K562 (cell line): Measurements from ENCODE around the gene LEAP2. TPM values are rescaled to one million over a fixed set of nuclear protein-coding genes. Genes with fewer than 3 reads are reported as not detected.

ENCODE experiments used
- MYNN ChIP-seq, 2 experiments: sonication (generic); formaldehyde crosslinking in 1 of 2; IDR thresholded peaks; 2 replicates each; pipeline versions ENCODE4 v1.5.0 to v1.6.1; 2016 to 2020; ENCODE audit warnings: antibody characterized with exemption in 1 of 2, missing genetic modification reagents in 1 of 2
- NR2C2 ChIP-seq, 2 experiments: fragments of 200-800 bp in 1 of 2; sonication (Bioruptor generic) in 1 of 2; sonication (generic) in 1 of 2; formaldehyde crosslinking in 1 of 2; IDR thresholded peaks; 2 replicates each; pipeline versions ENCODE4 v1.6.1 to v1.8.0; 2016 to 2022; ENCODE audit warnings: mild to moderate bottlenecking in 1 of 2, missing compliant biosample characterization in 1 of 2, missing genetic modification characterization in 1 of 2, missing genetic modification reagents in 1 of 2
- SMAD4 ChIP-seq: fragments of 250-450 bp; sonication (Bioruptor Pico); conservative IDR thresholded peaks from 2 replicates; pipeline ENCODE4 v1.8.0; 2021; ENCODE audit warnings: inconsistent platforms, mild to moderate bottlenecking, moderate library complexity
- YY1 ChIP-seq, 3 experiments: IDR thresholded peaks; 2 replicates each; pipeline ENCODE4 v1.6.1; 2011; ENCODE audit warnings: low read length in 2 of 3, mild to moderate bottlenecking in 2 of 3, moderate library complexity in 2 of 3, borderline replicate concordance in 1 of 3, control low read depth in 1 of 3, low read depth in 1 of 3; ENCODE audit not compliant: insufficient read depth in 3 of 3, insufficient replicate concordance in 2 of 3, control insufficient read depth in 1 of 3, insufficient read length in 1 of 3; ENCODE audit errors: extremely low read depth in 1 of 3
- ZFX ChIP-seq: sonication (generic); formaldehyde crosslinking; IDR thresholded peaks from 2 replicates; pipeline ENCODE4 v1.8.0; 2022; ENCODE audit warnings: mild to moderate bottlenecking, missing genetic modification reagents, moderate library complexity
- ZNF217 ChIP-seq: sonication (generic); formaldehyde crosslinking; IDR thresholded peaks from 2 replicates; pipeline ENCODE4 v1.8.0; 2022; ENCODE audit warnings: mild to moderate bottlenecking, missing genetic modification reagents
- ZNF445 ChIP-seq: fragments of 250-450 bp; sonication (Bioruptor Pico); IDR thresholded peaks from 2 replicates; pipeline ENCODE4 v1.4.0; 2020; ENCODE audit warnings: low read depth, mild to moderate bottlenecking, moderate library complexity
- polyA plus RNA-seq, 8 experiments: library from polyadenylated mRNA; depleted of rRNA in 4 of 8; stranded (reverse) in 5 of 8; unstranded in 3 of 8; fragments of >200 nt; fragmentation: Nextera tagmentation in 2 of 8; fragmentation: Illumina TruSeq in 1 of 8; extraction: Ambion mirVana in 2 of 8; extraction: Trizol in 1 of 8; gene quantifications; 2 replicates each; pipeline versions ENCODE4 v1.2.1 to v1.2.3, GENCODE V29; 2011 to 2014; ENCODE audit warnings: inconsistent platforms in 1 of 8, missing spikeins in 1 of 8
- total RNA-seq, 7 experiments: library from RNA; depleted of rRNA in 6 of 7; stranded (reverse); fragments of >200 nt in 6 of 7; fragmentation: Illumina TruSeq in 2 of 7; extraction: Trizol in 2 of 7; gene quantifications; 2 replicates each; pipeline versions ENCODE4 v1.2.1 to v1.2.3, GENCODE V29; 2011 to 2021; ENCODE audit warnings: low replicate concordance in 1 of 7
- TF ChIP-seq, protein P1 (sequence below): sonication (generic); formaldehyde crosslinking; IDR thresholded peaks from 2 replicates; pipeline ENCODE4 v1.8.0; 2022; ENCODE audit warnings: mild to moderate bottlenecking, missing genetic modification reagents

LEAP2 gene
- total and polyA plus RNA-seq, 9 of the 15 experiments (the other 6 are each of a cell fraction or from before 2014, with no cell fraction given) = 1.1 to 5.6 (median 2.5) TPM

DNA sequence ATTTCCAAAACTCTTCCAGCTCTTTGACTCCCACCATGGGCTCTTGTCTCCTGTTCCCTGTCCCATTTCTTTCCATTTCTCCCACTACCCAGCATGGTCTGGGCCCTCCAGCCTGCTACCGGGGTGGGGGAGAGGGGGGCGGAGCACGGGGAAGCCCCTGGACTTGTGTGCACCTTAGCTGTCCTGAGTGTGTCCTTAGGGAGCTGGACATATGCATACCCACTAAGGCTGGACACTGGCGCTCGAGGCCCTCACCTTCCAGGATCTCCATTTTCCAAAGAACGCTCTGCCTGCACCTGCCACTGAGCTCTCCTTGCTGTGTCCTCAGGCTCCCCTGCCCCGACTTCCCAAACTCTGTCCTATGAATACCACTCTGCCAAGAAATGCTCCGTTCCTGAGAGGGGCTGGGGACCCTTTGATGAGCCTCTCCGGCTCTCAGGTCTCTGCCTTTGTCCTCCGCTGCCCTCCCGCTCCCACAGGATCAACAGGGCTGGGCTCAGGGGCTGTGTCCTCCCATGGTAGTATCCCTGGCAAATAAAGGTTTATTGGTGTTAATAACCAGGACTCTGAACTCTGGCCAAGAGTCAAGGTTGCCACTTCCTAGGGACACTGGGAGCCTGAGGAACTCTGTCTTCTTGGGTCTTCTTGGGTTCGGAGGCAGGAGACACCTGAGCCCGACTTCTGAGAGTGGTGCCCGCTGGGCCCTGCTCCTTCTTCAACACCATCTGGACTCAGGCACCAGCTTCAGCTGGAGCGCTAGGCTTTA is 42.2 kb upstream of the LEAP2 start (continued):
- TF ChIP-seq SMAD4 (CRISPR knock-in tag) (no peak), YY1 (IDR thresholded peaks at IDR 0.05; ENCODE audit: borderline replicate concordance in 1 of 3, control insufficient read depth in 1 of 3, extremely low read depth in 1 of 3, insufficient read depth in 3 of 3, insufficient read length in 1 of 3, insufficient replicate concordance in 2 of 3, low read depth in 1 of 3, low read length in 2 of 3) (peak in 1 of 3 experiments; percentile 4), MYNN (IDR thresholded peaks at IDR 0.05) (no peak), MYNN (CRISPR knock-in tag; IDR thresholded peaks at IDR 0.05) (no peak), ZNF217 (CRISPR knock-in tag) (no peak), NR2C2 (CRISPR knock-in tag; IDR thresholded peaks at IDR 0.05) (no peak), NR2C2 (tag; IDR thresholded peaks at IDR 0.05) (peak; percentile 6; the same call in 1 of the 2 replicates), ZNF445 (no peak), ZFX (no peak)
- TF ChIP-seq, protein P1, sequence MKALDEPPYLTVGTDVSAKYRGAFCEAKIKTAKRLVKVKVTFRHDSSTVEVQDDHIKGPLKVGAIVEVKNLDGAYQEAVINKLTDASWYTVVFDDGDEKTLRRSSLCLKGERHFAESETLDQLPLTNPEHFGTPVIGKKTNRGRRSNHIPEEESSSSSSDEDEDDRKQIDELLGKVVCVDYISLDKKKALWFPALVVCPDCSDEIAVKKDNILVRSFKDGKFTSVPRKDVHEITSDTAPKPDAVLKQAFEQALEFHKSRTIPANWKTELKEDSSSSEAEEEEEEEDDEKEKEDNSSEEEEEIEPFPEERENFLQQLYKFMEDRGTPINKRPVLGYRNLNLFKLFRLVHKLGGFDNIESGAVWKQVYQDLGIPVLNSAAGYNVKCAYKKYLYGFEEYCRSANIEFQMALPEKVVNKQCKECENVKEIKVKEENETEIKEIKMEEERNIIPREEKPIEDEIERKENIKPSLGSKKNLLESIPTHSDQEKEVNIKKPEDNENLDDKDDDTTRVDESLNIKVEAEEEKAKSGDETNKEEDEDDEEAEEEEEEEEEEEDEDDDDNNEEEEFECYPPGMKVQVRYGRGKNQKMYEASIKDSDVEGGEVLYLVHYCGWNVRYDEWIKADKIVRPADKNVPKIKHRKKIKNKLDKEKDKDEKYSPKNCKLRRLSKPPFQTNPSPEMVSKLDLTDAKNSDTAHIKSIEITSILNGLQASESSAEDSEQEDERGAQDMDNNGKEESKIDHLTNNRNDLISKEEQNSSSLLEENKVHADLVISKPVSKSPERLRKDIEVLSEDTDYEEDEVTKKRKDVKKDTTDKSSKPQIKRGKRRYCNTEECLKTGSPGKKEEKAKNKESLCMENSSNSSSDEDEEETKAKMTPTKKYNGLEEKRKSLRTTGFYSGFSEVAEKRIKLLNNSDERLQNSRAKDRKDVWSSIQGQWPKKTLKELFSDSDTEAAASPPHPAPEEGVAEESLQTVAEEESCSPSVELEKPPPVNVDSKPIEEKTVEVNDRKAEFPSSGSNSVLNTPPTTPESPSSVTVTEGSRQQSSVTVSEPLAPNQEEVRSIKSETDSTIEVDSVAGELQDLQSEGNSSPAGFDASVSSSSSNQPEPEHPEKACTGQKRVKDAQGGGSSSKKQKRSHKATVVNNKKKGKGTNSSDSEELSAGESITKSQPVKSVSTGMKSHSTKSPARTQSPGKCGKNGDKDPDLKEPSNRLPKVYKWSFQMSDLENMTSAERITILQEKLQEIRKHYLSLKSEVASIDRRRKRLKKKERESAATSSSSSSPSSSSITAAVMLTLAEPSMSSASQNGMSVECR (CRISPR knock-in tag) = no peak
